A673 (cell line): Measurements from ENCODE around the gene PIAS1. TPM values are rescaled to one million over a fixed set of nuclear protein-coding genes. Genes with fewer than 3 reads are reported as not detected.
A peak's percentile ranks its signal among the peaks of the same experiment; 100 is the strongest.

Source experiments
- BruUV-seq: library from RNA; stranded (reverse); fragments of 400-500 nt; replicated peaks from 2 replicates; lab custom pipeline; 2021; lab: Mats Ljungman, UMichigan
- CTCF ChIA-PET: fragments of 300-600 bp; sonication (Branson Sonifier 250); formaldehyde crosslinking; loops from one replicate; lab custom pipeline; 2022; ENCODE audit warnings: antibody characterized with exemption; lab: Charles Lee
- POLR2A ChIA-PET: fragments of 300-600 bp; sonication (Branson Sonifier 250); formaldehyde crosslinking; loops from one replicate; lab custom pipeline; 2022; ENCODE audit warnings: antibody characterized with exemption; ENCODE audit not compliant: low non-redundant PET; lab: Charles Lee
- DNase-seq: peaks from one replicate; pipeline ENCODE4 v3.0.0-alpha.2; 2015; ENCODE audit warnings: low spot score
- H3K27ac ChIP-seq: fragments of 200-600 bp; sonication (generic); 2 replicates; pipeline ENCODE4 v1.5.1; 2016; ENCODE audit warnings: mixed run types, low read depth, mild to moderate bottlenecking, mixed read lengths, antibody characterized with exemption, low read length; ENCODE audit not compliant: poor library complexity, severe bottlenecking
- H3K27me3 ChIP-seq: fragments of 200-600 bp; sonication (generic); replicated peaks from 2 replicates; pipeline ENCODE4 v1.6.1; 2017; ENCODE audit warnings: mixed run types, low read depth, mild to moderate bottlenecking, mixed read lengths, antibody characterized with exemption, low read length; ENCODE audit not compliant: insufficient read depth, poor library complexity
- H3K36me3 ChIP-seq: fragments of 200-600 bp; sonication (generic); 2 replicates; pipeline ENCODE4 v1.6.1; 2016; ENCODE audit warnings: mixed run types, mild to moderate bottlenecking, mixed read lengths, antibody characterized with exemption, low read length; ENCODE audit not compliant: insufficient read depth, poor library complexity, severe bottlenecking
- H3K4me1 ChIP-seq: fragments of 200-600 bp; sonication (generic); 2 replicates; pipeline ENCODE4 v1.6.1; 2017; ENCODE audit warnings: mixed run types, mild to moderate bottlenecking, mixed read lengths, antibody characterized with exemption, low read length; ENCODE audit not compliant: insufficient read depth, poor library complexity, severe bottlenecking
- H3K4me3 ChIP-seq: fragments of 200-600 bp; sonication (generic); 2 replicates; pipeline ENCODE4 v1.5.1; 2016; ENCODE audit warnings: low read depth, mixed run types, mild to moderate bottlenecking, mixed read lengths, low read length; ENCODE audit not compliant: poor library complexity, severe bottlenecking
- H3K9me3 ChIP-seq: fragments of 200-600 bp; sonication (generic); 2 replicates; pipeline ENCODE4 v1.6.1; 2016; ENCODE audit warnings: mixed run types, low read depth, mild to moderate bottlenecking, mixed read lengths, antibody characterized with exemption, low read length; ENCODE audit not compliant: poor library complexity, severe bottlenecking
- EZH2 ChIP-seq: fragments of 200-600 bp; sonication (generic); IDR thresholded peaks from 2 replicates; pipeline ENCODE4 v1.6.1; 2017; ENCODE audit warnings: borderline replicate concordance, low read depth, mild to moderate bottlenecking, mixed read lengths, antibody characterized with exemption, low read length; ENCODE audit not compliant: poor library complexity, severe bottlenecking
- intact Hi-C: fragments of 100-400 bp; cut with micrococcal nuclease; formaldehyde crosslinking; loops from one replicate; pipeline ENCODE4 v1.10.0; 2022; ENCODE audit not compliant: unreplicated experiment
- total RNA-seq: library from RNA; stranded (reverse); gene quantifications from 2 replicates; pipeline ENCODE4 v1.2.3, GENCODE V29; 2021
- TF ChIP-seq, protein P1 (sequence below): fragments of 300-800, 200-600 bp; sonication (generic); conservative IDR thresholded peaks from 2 replicates; pipeline ENCODE4 v1.5.1; 2017; ENCODE audit warnings: low read depth, mild to moderate bottlenecking, antibody characterized with exemption, low read length, moderate library complexity, mixed read lengths

Gene PIAS1
- total RNA-seq, 1 experiment from 2014 or later: 40.2 TPM

DNA sequence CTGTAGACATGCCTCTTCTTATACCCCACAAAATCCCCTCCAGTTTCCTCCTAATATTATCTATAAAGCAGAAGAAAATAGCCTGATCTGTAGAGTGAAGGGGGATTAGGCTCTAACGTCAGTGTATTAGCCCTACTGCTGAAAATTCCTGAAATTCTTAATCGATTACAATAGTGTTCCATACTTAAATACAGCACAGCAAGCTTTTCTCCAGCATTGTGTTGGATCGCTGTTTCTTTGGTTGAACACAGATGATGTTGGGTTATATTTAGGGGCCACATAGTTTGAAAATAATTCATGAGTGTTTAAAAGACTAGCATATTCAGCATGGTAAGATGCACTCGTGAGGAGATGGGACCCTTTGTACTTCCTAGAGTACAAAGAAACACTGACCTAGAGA lies 52.5 kb downstream of the PIAS1 start:
- no peak overlapping the region for H3K4me3 ChIP-seq
- intact Hi-C loops: no loop called here
- peaks cover 8% of the 10 kb centered on the region for H3K4me1 ChIP-seq
- peaks cover 6% of the 10 kb centered on the region for H3K9me3 ChIP-seq
- ChIA-PET CTCF (no interaction called here), POLR2A (no interaction called here)
- no peak overlapping the region for H3K27ac ChIP-seq
- no TSS peak for BruUV-seq
- TF ChIP-seq, protein P1, sequence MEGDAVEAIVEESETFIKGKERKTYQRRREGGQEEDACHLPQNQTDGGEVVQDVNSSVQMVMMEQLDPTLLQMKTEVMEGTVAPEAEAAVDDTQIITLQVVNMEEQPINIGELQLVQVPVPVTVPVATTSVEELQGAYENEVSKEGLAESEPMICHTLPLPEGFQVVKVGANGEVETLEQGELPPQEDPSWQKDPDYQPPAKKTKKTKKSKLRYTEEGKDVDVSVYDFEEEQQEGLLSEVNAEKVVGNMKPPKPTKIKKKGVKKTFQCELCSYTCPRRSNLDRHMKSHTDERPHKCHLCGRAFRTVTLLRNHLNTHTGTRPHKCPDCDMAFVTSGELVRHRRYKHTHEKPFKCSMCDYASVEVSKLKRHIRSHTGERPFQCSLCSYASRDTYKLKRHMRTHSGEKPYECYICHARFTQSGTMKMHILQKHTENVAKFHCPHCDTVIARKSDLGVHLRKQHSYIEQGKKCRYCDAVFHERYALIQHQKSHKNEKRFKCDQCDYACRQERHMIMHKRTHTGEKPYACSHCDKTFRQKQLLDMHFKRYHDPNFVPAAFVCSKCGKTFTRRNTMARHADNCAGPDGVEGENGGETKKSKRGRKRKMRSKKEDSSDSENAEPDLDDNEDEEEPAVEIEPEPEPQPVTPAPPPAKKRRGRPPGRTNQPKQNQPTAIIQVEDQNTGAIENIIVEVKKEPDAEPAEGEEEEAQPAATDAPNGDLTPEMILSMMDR: no peak
- TF ChIP-seq EZH2: no peak
- H3K36me3 ChIP-seq: peaks cover 7% of the 10 kb centered on the region
- H3K27me3 ChIP-seq: no peaks in the 10 kb centered on the region
- peak; percentile 25 for DNase-seq

DNA sequence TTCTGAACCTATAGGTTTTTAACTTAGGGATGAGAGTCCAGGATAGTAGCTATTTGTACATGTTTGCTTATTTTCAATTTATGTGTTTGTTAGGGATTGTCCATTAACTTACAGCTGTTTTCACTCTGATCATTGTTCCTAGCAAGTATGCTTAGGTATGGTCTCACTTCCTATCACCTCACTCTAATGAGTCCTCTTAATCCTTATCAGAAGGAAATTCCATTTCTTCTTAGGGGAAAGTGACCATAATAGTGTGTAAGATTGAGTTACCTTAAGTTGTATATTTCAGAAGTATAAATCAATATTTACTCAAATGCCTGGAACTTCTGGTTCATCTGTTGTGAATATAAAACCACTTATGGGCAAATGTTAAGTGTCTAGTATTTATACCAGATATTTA lies 53.0 kb downstream of the PIAS1 start:
- Histone ChIP-seq H3K36me3 (peaks cover 7% of the 10 kb centered on the region), H3K4me3 (no peak overlapping the region), H3K27ac (no peak overlapping the region), H3K4me1 (peaks cover 8% of the 10 kb centered on the region), H3K27me3 (no peaks in the 10 kb centered on the region), H3K9me3 (peaks cover 6% of the 10 kb centered on the region)
- TF ChIP-seq, protein P1: no peak
- no peak for TF ChIP-seq EZH2
- POLR2A ChIA-PET: no interaction called here
- CTCF ChIA-PET: no interaction called here
- intact Hi-C loops: no loop called here
- DNase-seq: no peak
- no TSS peak for BruUV-seq

DNA sequence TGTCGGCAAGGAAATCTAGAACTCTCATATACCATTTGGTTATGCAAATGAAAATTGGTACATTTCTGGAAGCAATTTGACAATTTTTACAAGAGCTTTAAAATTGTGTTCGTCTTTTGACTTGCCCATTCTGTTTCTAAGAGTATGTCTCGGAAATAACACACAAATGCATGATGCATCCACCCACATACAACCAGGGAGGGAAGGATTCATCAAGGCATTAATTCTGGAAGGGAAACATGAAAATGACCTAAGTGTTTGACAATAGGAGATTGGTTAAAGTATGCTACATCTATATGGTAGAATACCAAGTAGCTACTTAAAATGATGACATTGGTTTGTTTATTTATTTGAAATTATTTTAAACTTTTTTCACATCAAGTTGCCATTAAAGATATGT lies 58.6 kb downstream of the PIAS1 start:
- H3K4me1 ChIP-seq: peaks cover 25% of the 10 kb centered on the region
- no TSS peak for BruUV-seq
- POLR2A ChIA-PET: no interaction called here
- intact Hi-C loops: no loop called here
- no peaks in the 10 kb centered on the region for H3K27me3 ChIP-seq
- no peaks in the 10 kb centered on the region for H3K36me3 ChIP-seq
- no peak for TF ChIP-seq EZH2
- TF ChIP-seq, protein P1: no peak
- H3K9me3 ChIP-seq: no peaks in the 10 kb centered on the region
- no peak overlapping the region for H3K27ac ChIP-seq
- DNase-seq: peak; percentile 30
- no peak overlapping the region for H3K4me3 ChIP-seq
- CTCF ChIA-PET: no interaction called here
